ENCODE data around the gene NEK11. TPM values are rescaled to one million over a fixed set of nuclear protein-coding genes. Genes with fewer than 3 reads are reported as not detected.
A peak's percentile ranks its signal among the peaks of the same experiment; 100 is the strongest.
"Not testable (repeated sequence)": the region's sequence is repeated elsewhere in the genome, so short reads cannot be mapped to it uniquely, and the experiment has no call there.

Gene NEK11
- total RNA-seq, 4 donors from 2014 or later = 2.3 to 25.2 (median 8.4) TPM

DNA sequence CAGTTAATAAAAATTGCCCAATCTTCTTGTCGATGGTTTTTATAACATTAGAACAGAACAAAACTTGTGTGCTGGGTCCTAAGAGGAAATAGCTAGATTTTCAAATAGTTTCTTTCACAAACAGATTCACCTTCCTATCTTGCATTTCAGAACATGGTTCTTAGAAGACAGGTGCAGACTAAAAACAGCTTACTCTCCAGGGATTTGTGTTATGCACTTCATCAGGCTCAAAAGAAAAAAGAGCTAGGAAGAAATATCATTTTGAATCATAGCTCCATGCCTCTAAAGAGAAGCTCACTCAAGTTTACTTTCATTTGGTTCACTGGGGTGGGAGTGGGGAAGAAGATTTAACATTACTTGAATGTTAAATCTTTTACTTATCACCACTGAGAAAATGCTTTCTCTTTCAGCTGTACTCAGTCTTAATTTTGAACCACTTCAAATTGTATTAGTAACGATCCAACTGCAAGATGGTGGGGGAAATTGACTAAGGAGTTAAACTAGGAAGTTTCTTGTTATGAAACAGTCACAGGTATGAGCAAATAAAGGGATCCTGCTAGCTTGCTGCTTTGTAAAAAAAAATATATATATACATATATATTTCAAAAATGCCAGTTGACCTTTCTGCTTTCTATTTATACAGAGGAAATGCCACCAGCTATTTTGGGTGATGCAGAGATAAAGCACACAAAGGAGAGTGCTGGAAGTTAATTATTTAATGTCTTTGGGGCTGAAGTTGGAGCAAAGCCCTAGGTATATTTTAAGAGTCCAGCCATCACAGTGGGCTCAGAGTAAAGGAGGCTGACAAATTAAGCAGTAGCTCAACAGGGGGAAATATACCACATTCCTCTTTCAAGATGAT lies 326.6 kb downstream of the NEK11 start:
- no peak for TF ChIP-seq POLR2A (IDR thresholded peaks at IDR 0.05)
- TF ChIP-seq, protein P1, sequence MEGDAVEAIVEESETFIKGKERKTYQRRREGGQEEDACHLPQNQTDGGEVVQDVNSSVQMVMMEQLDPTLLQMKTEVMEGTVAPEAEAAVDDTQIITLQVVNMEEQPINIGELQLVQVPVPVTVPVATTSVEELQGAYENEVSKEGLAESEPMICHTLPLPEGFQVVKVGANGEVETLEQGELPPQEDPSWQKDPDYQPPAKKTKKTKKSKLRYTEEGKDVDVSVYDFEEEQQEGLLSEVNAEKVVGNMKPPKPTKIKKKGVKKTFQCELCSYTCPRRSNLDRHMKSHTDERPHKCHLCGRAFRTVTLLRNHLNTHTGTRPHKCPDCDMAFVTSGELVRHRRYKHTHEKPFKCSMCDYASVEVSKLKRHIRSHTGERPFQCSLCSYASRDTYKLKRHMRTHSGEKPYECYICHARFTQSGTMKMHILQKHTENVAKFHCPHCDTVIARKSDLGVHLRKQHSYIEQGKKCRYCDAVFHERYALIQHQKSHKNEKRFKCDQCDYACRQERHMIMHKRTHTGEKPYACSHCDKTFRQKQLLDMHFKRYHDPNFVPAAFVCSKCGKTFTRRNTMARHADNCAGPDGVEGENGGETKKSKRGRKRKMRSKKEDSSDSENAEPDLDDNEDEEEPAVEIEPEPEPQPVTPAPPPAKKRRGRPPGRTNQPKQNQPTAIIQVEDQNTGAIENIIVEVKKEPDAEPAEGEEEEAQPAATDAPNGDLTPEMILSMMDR (IDR thresholded peaks at IDR 0.05) = no peak
- Histone ChIP-seq H3K36me3 (no peaks in the 10 kb centered on the region), H3K27ac (no peak overlapping the region), H3K4me1 (no peaks in the 10 kb centered on the region), H3K4me3 (no peak overlapping the region), H3K27me3 (no peaks in the 10 kb centered on the region), H3K9me3 (no peaks in the 10 kb centered on the region)
- DNase-seq = no peak
- intact Hi-C loops (cut with DNase I; ENCODE audit: low total_unique reads) = no loop called here

DNA sequence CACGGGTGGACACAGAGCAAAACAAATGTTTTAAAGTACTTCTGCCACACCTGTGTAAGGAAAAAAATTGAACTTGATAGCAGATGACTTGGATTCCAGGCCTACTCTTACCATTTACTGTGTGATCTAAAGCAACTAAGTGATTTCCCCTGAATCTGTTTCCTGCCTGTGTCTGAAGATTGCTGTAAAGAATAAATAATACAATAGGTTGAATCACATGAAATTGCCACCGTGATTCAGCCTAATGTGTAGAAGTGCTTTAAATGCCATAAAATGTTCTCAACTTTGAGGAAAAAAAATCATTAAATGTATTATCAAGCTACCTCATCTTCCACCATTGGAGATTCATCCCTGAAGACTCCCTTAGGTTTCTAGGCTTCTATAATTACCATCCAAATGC lies 327.3 kb downstream of the NEK11 start:
- no peaks in the 10 kb centered on the region for H3K27me3 ChIP-seq
- H3K36me3 ChIP-seq = no peaks in the 10 kb centered on the region
- DNase-seq = no peak
- H3K4me3 ChIP-seq = no peak overlapping the region
- H3K27ac ChIP-seq = no peak overlapping the region
- intact Hi-C loops (cut with DNase I; ENCODE audit: low total_unique reads) = no loop called here
- H3K9me3 ChIP-seq = no peaks in the 10 kb centered on the region
- TF ChIP-seq, protein P1 (IDR thresholded peaks at IDR 0.05) = no peak
- no peak for TF ChIP-seq POLR2A (IDR thresholded peaks at IDR 0.05)
- H3K4me1 ChIP-seq = no peaks in the 10 kb centered on the region

DNA sequence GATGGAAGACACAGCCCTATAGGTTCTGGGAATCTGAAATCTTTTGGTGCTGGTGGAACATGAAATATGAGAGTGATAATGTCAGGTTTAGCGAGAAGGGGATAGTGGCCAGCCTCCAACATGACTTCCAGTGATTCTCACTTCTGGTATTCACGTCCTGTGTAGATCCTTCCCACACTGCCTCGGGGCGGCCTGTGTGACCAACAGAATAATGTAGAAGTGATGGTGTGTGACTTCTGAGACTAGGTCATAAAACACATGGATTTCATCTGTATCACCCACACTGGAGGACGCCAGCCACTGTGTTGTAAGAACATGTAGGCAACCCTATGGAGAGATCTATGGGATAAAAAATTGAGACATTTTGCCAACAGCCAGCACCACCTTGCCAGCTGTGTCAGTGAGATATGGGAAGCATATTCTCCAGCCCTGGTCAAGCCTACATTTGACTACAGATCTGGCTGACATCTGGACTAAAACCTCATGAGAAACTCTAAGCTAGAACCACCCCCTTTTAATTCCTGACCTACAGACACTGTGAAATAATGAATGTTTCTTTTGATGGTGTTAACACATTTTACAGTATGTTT lies 329.4 kb downstream of the NEK11 start:
- Histone ChIP-seq H3K9me3 (no peaks in the 10 kb centered on the region), H3K27me3 (no peaks in the 10 kb centered on the region), H3K4me3 (no peak overlapping the region), H3K27ac (no peak overlapping the region), H3K36me3 (no peaks in the 10 kb centered on the region), H3K4me1 (no peaks in the 10 kb centered on the region)
- TF ChIP-seq, protein P1 (IDR thresholded peaks at IDR 0.05) = no peak
- TF ChIP-seq POLR2A (IDR thresholded peaks at IDR 0.05) = no peak
- intact Hi-C loops (cut with DNase I; ENCODE audit: low total_unique reads) = no loop called here
- DNase-seq = no peak

DNA sequence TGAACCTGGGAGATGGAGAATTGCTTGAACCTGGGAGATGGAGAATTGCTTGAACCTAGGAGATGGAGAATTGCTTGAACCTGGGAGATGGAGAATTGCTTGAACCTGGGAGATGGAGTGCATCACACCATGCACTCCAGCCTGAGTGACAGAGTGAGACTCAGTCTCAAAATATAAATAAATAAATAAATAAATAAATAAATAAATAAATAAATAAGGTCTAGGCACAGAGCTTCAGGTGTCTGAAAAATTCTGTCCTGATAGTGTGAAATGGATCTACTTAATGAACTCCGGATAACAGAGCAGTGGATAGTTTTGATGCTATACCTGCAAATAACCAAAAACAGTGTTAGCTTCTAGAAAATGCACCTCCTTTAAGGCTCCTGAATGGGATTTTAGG lies 330.6 kb downstream of the NEK11 start:
- no peaks in the 10 kb centered on the region for H3K4me1 ChIP-seq
- H3K27ac ChIP-seq = no peak overlapping the region
- H3K9me3 ChIP-seq = no peaks in the 10 kb centered on the region
- H3K27me3 ChIP-seq = no peaks in the 10 kb centered on the region
- H3K36me3 ChIP-seq = no peaks in the 10 kb centered on the region
- intact Hi-C loops (cut with DNase I; ENCODE audit: low total_unique reads) = no loop called here
- DNase-seq = no peak
- H3K4me3 ChIP-seq = no peak overlapping the region
- TF ChIP-seq, protein P1 (IDR thresholded peaks at IDR 0.05) = no peak
- no peak for TF ChIP-seq POLR2A (IDR thresholded peaks at IDR 0.05)

DNA sequence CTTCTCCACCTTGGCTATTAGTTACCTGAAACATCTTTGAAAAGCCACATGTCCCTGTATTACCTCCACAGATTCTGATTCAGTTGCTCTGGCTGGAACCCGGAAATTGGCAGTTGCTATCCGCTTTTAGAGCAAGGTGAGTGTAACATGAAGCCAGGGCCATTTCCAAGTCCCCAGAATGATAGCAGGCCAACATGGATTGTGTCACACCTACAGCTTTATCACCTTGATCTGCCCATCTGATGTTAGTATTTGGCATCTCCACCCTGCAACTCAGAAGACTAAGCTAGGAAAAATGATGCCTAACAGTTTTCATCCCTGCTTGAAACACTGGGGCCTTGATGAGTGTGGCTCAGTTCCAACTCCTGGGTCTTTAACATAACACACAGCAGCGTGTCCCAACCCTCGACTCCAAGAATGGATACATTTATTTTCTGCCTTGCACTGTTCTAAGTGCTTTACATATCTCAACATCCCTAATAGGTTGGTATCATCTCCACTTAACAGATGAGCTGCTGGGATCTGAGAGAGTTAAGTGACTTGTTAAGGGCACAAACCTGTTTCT lies 333.6 kb downstream of the NEK11 start:
- no peaks in the 10 kb centered on the region for H3K27me3 ChIP-seq
- no peak for DNase-seq
- TF ChIP-seq, protein P1 (IDR thresholded peaks at IDR 0.05) = no peak
- no peak for TF ChIP-seq POLR2A (IDR thresholded peaks at IDR 0.05)
- no peak overlapping the region for H3K4me3 ChIP-seq
- no peaks in the 10 kb centered on the region for H3K4me1 ChIP-seq
- intact Hi-C loops (cut with DNase I; ENCODE audit: low total_unique reads) = no loop called here
- H3K9me3 ChIP-seq = no peaks in the 10 kb centered on the region
- H3K36me3 ChIP-seq = no peaks in the 10 kb centered on the region
- no peak overlapping the region for H3K27ac ChIP-seq

DNA sequence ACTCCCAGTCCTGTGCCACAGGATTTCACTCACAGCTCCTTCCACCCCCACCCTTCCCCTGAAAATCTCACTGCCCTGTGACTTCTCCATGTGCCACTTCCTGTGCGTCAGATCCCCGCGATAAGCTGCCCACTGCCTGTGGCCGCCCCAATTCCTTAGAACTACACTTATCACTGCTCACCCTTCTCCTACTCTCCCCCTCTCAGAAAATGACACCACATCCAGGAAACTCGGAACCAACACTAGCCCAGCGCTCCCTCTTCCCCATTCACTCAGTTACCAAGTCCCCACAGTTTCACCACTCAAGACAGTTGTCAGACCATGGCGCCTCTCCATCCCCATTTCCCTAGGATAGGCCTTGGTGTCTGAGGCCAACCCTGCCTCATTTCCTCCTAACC lies 334.4 kb downstream of the NEK11 start:
- intact Hi-C loops (cut with DNase I; ENCODE audit: low total_unique reads); H3K27me3 ChIP-seq; DNase-seq; H3K36me3 ChIP-seq; H3K4me1 ChIP-seq; H3K9me3 ChIP-seq: not testable (repeated sequence)
- Histone ChIP-seq H3K4me3 (peak overlapping the region in 1 of 2 donors; percentile 48), H3K27ac (peak overlapping the region in 1 of 2 donors; percentile 59)

All from uterus (tissue), 4 donors.